ENCODE results near the gene CMIP. TPM values are rescaled to one million over a fixed set of nuclear protein-coding genes. Genes with fewer than 3 reads are reported as not detected.

The CMIP gene
- total RNA-seq, 1 experiment from 2014 or later = 68.0 TPM

DNA sequence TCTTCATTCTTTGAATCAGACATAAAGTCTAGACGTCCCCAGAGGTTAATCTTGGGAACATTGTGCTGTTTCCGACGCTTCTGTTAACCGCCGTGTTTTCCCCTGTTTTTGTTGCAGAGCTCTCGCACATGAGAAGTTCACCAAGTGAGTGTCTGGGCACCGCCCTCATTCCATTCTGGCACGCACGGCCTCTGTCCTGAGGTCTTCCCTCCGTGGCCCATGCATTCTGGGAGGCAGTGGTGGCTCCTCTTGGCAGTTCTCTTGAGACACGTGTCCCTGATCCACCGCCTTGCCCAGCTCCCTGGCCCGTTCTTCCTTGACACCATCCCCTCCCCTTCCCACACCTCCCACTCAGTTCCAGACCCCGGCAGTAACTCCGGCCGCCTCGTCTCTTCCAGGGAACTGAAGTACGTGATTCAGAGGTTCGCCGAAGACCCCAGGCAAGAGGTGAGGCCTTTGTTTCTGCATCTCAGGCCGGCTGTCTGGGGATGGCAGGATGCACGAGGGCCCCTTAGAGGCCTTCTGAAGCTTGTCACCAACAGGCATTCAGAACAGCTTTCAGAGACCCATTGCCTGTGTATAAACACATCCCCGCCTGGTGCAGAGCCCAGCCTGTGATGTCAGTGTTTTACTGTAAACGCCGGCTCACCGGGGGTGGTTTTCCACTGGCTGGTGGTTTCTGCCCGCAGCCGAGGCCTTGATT lies 248.6 kb downstream of the CMIP start:
- H3K36me3 Mint-ChIP-seq (ENCODE audit: insufficient read depth, unreplicated experiment) = peaks cover 17% of the 10 kb centered on the region
- H3K9me3 Mint-ChIP-seq (ENCODE audit: unreplicated experiment) = no peaks in the 10 kb centered on the region
- H3K4me3 Mint-ChIP-seq (ENCODE audit: unreplicated experiment) = no peak overlapping the region
- no peak overlapping the region for H3K27ac Mint-ChIP-seq (ENCODE audit: unreplicated experiment)
- ChIA-PET CTCF (no interaction called here), POLR2A (no interaction called here)
- H3K27me3 Mint-ChIP-seq (ENCODE audit: insufficient read depth, unreplicated experiment) = no peaks in the 10 kb centered on the region
- Histone ChIP-seq H3K9me3 (no peaks in the 10 kb centered on the region), H3K36me3 (ENCODE audit: control insufficient read depth, insufficient read depth, low read length) (peaks cover 4% of the 10 kb centered on the region), H3K4me3 (ENCODE audit: low read depth, low read length) (no peak overlapping the region), H3K27me3 (replicated peaks; ENCODE audit: control insufficient read depth, insufficient read depth, low read length) (no peaks in the 10 kb centered on the region), H3K4me1 (no peaks in the 10 kb centered on the region)
- intact Hi-C loops (cut with micrococcal nuclease; ENCODE audit: unreplicated experiment) = no loop called here
- TF ChIP-seq, protein P1, sequence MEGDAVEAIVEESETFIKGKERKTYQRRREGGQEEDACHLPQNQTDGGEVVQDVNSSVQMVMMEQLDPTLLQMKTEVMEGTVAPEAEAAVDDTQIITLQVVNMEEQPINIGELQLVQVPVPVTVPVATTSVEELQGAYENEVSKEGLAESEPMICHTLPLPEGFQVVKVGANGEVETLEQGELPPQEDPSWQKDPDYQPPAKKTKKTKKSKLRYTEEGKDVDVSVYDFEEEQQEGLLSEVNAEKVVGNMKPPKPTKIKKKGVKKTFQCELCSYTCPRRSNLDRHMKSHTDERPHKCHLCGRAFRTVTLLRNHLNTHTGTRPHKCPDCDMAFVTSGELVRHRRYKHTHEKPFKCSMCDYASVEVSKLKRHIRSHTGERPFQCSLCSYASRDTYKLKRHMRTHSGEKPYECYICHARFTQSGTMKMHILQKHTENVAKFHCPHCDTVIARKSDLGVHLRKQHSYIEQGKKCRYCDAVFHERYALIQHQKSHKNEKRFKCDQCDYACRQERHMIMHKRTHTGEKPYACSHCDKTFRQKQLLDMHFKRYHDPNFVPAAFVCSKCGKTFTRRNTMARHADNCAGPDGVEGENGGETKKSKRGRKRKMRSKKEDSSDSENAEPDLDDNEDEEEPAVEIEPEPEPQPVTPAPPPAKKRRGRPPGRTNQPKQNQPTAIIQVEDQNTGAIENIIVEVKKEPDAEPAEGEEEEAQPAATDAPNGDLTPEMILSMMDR (IDR thresholded peaks at IDR 0.05; ENCODE audit: insufficient read depth in 1 of 2, low read depth in 1 of 2, low read length in 1 of 2, severe bottlenecking in 1 of 2, unreplicated experiment in 1 of 2) = no peak
- no peaks in the 10 kb centered on the region for H3K4me1 Mint-ChIP-seq (ENCODE audit: low read depth, unreplicated experiment)
- no peak for DNase-seq
- no TSS peak for BruUV-seq (replicated peaks)

DNA sequence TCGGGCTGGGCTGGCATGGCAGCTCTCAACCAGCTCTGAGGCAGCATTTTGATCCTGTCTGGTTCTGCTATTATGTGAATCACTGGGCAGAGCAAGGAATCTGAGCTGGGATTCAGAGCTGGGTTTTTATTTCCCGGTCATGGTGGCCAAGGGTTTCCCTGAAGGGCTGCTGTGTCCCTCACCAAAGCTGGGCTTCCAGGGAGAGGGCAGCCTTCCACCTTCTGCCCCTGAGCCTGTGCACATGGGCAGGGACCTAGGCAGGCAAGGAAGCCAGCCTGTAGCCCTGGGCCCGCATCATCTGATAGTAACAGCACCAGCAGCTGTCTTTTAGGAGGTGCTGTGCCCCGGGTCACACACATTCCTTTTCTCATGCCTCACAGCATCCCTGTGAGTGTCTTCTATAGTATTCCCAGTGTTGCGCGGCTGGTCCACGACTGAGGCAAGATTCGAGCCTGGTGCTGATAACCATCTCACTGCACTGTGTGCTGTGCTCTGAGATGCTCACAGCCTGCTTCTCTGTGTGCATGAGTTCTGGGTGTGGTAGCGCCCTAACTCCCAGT lies 249.2 kb downstream of the CMIP start:
- intact Hi-C loops (cut with micrococcal nuclease; ENCODE audit: unreplicated experiment) = no loop called here

DNA sequence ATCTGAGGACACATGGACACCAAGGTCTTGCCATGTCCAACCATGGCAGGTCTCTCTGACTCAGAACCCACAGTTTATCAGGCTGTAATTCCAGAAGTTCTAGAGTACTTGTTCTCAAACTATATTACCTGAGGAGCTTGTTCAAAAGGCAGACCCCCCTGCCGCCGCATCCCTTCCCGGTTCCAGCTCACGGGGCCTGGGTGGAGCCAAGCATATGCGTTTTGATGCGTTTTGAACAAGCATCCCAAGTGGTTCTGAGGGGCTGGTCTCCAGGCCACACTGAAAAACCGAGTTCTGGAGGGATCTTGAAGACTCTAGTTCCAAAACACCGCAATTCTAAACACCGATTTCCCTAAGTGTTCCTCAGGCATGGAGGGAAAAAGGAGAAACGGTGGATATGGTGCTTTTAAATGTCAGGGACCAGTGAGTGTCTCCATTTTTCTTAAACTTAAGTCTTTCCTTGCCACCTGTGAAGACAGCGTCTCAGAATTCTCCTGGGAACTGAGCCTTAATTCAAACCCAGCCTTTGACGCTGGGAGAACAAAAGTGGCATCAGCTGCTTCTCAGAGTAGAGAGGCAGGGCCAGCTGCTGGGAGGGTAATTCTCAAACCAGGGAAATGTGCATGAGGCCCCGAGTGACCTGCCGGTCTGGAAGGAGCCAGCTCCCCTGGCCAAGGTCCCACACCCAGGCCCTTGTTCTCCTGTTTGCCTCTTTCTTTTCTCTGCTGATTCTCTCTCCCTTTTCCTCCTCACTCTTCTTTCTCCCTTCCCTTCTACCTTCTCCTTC lies 250.1 kb downstream of the CMIP start:
- peaks cover 4% of the 10 kb centered on the region for H3K36me3 ChIP-seq (ENCODE audit: control insufficient read depth, insufficient read depth, low read length)
- CTCF ChIA-PET = interaction anchor here (0.6 to 0.8 kb wide), 2 partner anchors 10 to 46 kb away, joined by 3 to 6 read pairs; no protein-coding TSS in a partner anchor
- intact Hi-C loops (cut with micrococcal nuclease; ENCODE audit: unreplicated experiment) = loop anchor here (5.0 kb wide), 1 partner anchor 112 kb away; no protein-coding TSS in a partner anchor

More for the DNA sequence above, 249.2 kb downstream of the CMIP start:
- ChIA-PET POLR2A (no interaction called here), CTCF (no interaction called here)
- Histone ChIP-seq H3K36me3 (ENCODE audit: control insufficient read depth, insufficient read depth, low read length) (peaks cover 4% of the 10 kb centered on the region), H3K4me3 (ENCODE audit: low read depth, low read length) (no peak overlapping the region), H3K9me3 (no peaks in the 10 kb centered on the region), H3K27me3 (replicated peaks; ENCODE audit: control insufficient read depth, insufficient read depth, low read length) (no peaks in the 10 kb centered on the region), H3K4me1 (no peaks in the 10 kb centered on the region)
- Mint-ChIP-seq H3K9me3 (ENCODE audit: unreplicated experiment) (no peaks in the 10 kb centered on the region), H3K36me3 (ENCODE audit: insufficient read depth, unreplicated experiment) (peaks cover 22% of the 10 kb centered on the region), H3K27me3 (ENCODE audit: insufficient read depth, unreplicated experiment) (no peaks in the 10 kb centered on the region), H3K27ac (ENCODE audit: unreplicated experiment) (no peak overlapping the region), H3K4me1 (ENCODE audit: low read depth, unreplicated experiment) (no peaks in the 10 kb centered on the region), H3K4me3 (ENCODE audit: unreplicated experiment) (no peak overlapping the region)
- no peak for DNase-seq
- BruUV-seq (replicated peaks) = no TSS peak
- TF ChIP-seq, protein P1 (IDR thresholded peaks at IDR 0.05; ENCODE audit: insufficient read depth in 1 of 2, low read depth in 1 of 2, low read length in 1 of 2, severe bottlenecking in 1 of 2, unreplicated experiment in 1 of 2) = no peak

More for the DNA sequence above, 250.1 kb downstream of the CMIP start:
- POLR2A ChIA-PET = no interaction called here
- H3K4me1 ChIP-seq = no peaks in the 10 kb centered on the region
- no peaks in the 10 kb centered on the region for H3K4me1 Mint-ChIP-seq (ENCODE audit: low read depth, unreplicated experiment)
- TF ChIP-seq, protein P1 (IDR thresholded peaks at IDR 0.05; ENCODE audit: insufficient read depth in 1 of 2, low read depth in 1 of 2, low read length in 1 of 2, severe bottlenecking in 1 of 2, unreplicated experiment in 1 of 2) = no peak
- peaks cover 29% of the 10 kb centered on the region for H3K36me3 Mint-ChIP-seq (ENCODE audit: insufficient read depth, unreplicated experiment)
- no peak overlapping the region for H3K4me3 Mint-ChIP-seq (ENCODE audit: unreplicated experiment)
- no peaks in the 10 kb centered on the region for H3K27me3 ChIP-seq (replicated peaks; ENCODE audit: control insufficient read depth, insufficient read depth, low read length)
- H3K9me3 ChIP-seq = no peaks in the 10 kb centered on the region
- BruUV-seq (replicated peaks) = no TSS peak
- no peaks in the 10 kb centered on the region for H3K27me3 Mint-ChIP-seq (ENCODE audit: insufficient read depth, unreplicated experiment)
- no peak overlapping the region for H3K4me3 ChIP-seq (ENCODE audit: low read depth, low read length)
- no peak for DNase-seq
- H3K9me3 Mint-ChIP-seq (ENCODE audit: unreplicated experiment) = no peaks in the 10 kb centered on the region
- no peak overlapping the region for H3K27ac Mint-ChIP-seq (ENCODE audit: unreplicated experiment)
